ENCODE data around the gene SPTLC2. TPM values are rescaled to one million over a fixed set of nuclear protein-coding genes. Genes with fewer than 3 reads are reported as not detected.

The SPTLC2 gene
- total RNA-seq, 5 donors from 2014 or later (not counting 1 experiment from before 2014, with no cell fraction given): 20.8 to 33.7 (median 26.2) TPM

- no peaks in the 10 kb centered on the region for H3K27me3 ChIP-seq (replicated peaks in 1 of 2; ENCODE audit: control insufficient read depth in 2 of 2, extremely low read depth in 1 of 2, insufficient read depth in 2 of 2, low read length in 1 of 2)
- Mint-ChIP-seq H3K27me3 (no peaks in the 10 kb centered on the region), H3K4me3 (no peak overlapping the region), H3K4me1 (peaks cover 0 to 3% (median 3%) of the 10 kb centered on the region in 3 donors), H3K27ac (no peak overlapping the region), H3K36me3 (no peaks in the 10 kb centered on the region), H3K9me3 (peaks cover 3 to 8% (median 5%) of the 10 kb centered on the region in 3 donors)
- no peak overlapping the region for H3K27ac ChIP-seq (ENCODE audit: low read length)
- ATAC-seq (replicated peaks in 1 of 4): no peak
- DNase-seq: no peak
- no peak overlapping the region for H3K4me3 ChIP-seq (ENCODE audit: control insufficient read depth in 1 of 2, extremely low read depth in 1 of 2, low read length in 1 of 2)
- 67% methylated on average over 1 of the region's 2 CpGs for WGBS (ENCODE audit: insufficient coverage)
- H3K9me3 ChIP-seq: no peaks in the 10 kb centered on the region
- peaks cover 0 to 3% of the 10 kb centered on the region in 2 experiments for H3K4me1 ChIP-seq (ENCODE audit: control insufficient read depth in 1 of 2, extremely low read depth in 1 of 2, insufficient read depth in 2 of 2, low read length in 2 of 2)
- ChIA-PET POLR2A (interaction anchor here in 1 of 2 donors (0.7 kb wide), 1 partner anchor 47 kb away, joined by 7 read pairs; no protein-coding TSS in a partner anchor), CTCF (no interaction called here)
- no peaks in the 10 kb centered on the region for H3K36me3 ChIP-seq (ENCODE audit: control insufficient read depth in 2 of 2, extremely low read depth in 1 of 2, insufficient read depth in 1 of 2, low read length in 1 of 2)
Measured at GRCh38 chr14:77630111-77630510, 13.7 kb upstream of the SPTLC2 start.

- no peak overlapping the region for H3K27ac ChIP-seq (ENCODE audit: low read length)
- Mint-ChIP-seq H3K4me1 (peaks cover 0 to 6% (median 4%) of the 10 kb centered on the region in 3 donors), H3K36me3 (no peaks in the 10 kb centered on the region), H3K9me3 (peaks cover 3 to 8% (median 5%) of the 10 kb centered on the region in 3 donors), H3K27me3 (no peaks in the 10 kb centered on the region), H3K27ac (peak overlapping the region in 1 of 2 donors; percentile 44), H3K4me3 (no peak overlapping the region)
- WGBS (ENCODE audit: insufficient coverage): no CpG with 5 or more reads among the region's 3 CpGs
- no peaks in the 10 kb centered on the region for H3K9me3 ChIP-seq
- peak in 1 of 4 experiments; percentile 95 for ATAC-seq (replicated peaks in 1 of 4)
- POLR2A ChIA-PET: no interaction called here
- H3K4me3 ChIP-seq (ENCODE audit: control insufficient read depth in 1 of 2, extremely low read depth in 1 of 2, low read length in 1 of 2): no peak overlapping the region
- H3K4me1 ChIP-seq (ENCODE audit: control insufficient read depth in 1 of 2, extremely low read depth in 1 of 2, insufficient read depth in 2 of 2, low read length in 2 of 2): peaks cover 0 to 3% of the 10 kb centered on the region in 2 experiments
- H3K27me3 ChIP-seq (replicated peaks in 1 of 2; ENCODE audit: control insufficient read depth in 2 of 2, extremely low read depth in 1 of 2, insufficient read depth in 2 of 2, low read length in 1 of 2): no peaks in the 10 kb centered on the region
- no peak for DNase-seq
- H3K36me3 ChIP-seq (ENCODE audit: control insufficient read depth in 2 of 2, extremely low read depth in 1 of 2, insufficient read depth in 1 of 2, low read length in 1 of 2): no peaks in the 10 kb centered on the region
- CTCF ChIA-PET: no interaction called here
Measured at GRCh38 chr14:77625360-77625759, 8.9 kb upstream of the SPTLC2 start.

GRCh38 chr14:77623201-77623600 is 6.8 kb upstream of the SPTLC2 start:
- no peak for ATAC-seq (replicated peaks in 1 of 4)
- Mint-ChIP-seq H3K9me3 (no peaks in the 10 kb centered on the region), H3K4me1 (peaks cover 0 to 6% (median 4%) of the 10 kb centered on the region in 3 donors), H3K36me3 (no peaks in the 10 kb centered on the region), H3K27ac (no peak overlapping the region), H3K27me3 (no peaks in the 10 kb centered on the region), H3K4me3 (no peak overlapping the region)
- no peaks in the 10 kb centered on the region for H3K36me3 ChIP-seq (ENCODE audit: control insufficient read depth in 2 of 2, extremely low read depth in 1 of 2, insufficient read depth in 1 of 2, low read length in 1 of 2)
- no CpG with 5 or more reads among the region's 1 CpG for WGBS (ENCODE audit: insufficient coverage)
- no peak overlapping the region for H3K4me3 ChIP-seq (ENCODE audit: control insufficient read depth in 1 of 2, extremely low read depth in 1 of 2, low read length in 1 of 2)
- no peak for DNase-seq
- no peaks in the 10 kb centered on the region for H3K9me3 ChIP-seq
- peaks cover 0 to 3% of the 10 kb centered on the region in 2 experiments for H3K4me1 ChIP-seq (ENCODE audit: control insufficient read depth in 1 of 2, extremely low read depth in 1 of 2, insufficient read depth in 2 of 2, low read length in 2 of 2)
- ChIA-PET CTCF (interaction anchor here in 1 of 2 donors (0.6 kb wide), 1 partner anchor 133 kb away, joined by 3 read pairs; no protein-coding TSS in a partner anchor), POLR2A (no interaction called here)
- no peak overlapping the region for H3K27ac ChIP-seq (ENCODE audit: low read length)
- no peaks in the 10 kb centered on the region for H3K27me3 ChIP-seq (replicated peaks in 1 of 2; ENCODE audit: control insufficient read depth in 2 of 2, extremely low read depth in 1 of 2, insufficient read depth in 2 of 2, low read length in 1 of 2)

- 0% methylated on average over 1 of the region's 1 CpG for WGBS (ENCODE audit: insufficient coverage)
- H3K4me1 ChIP-seq (ENCODE audit: control insufficient read depth in 1 of 2, extremely low read depth in 1 of 2, insufficient read depth in 2 of 2, low read length in 2 of 2): peaks cover 0 to 3% of the 10 kb centered on the region in 2 experiments
- Mint-ChIP-seq H3K4me3 (no peak overlapping the region), H3K9me3 (no peaks in the 10 kb centered on the region), H3K36me3 (no peaks in the 10 kb centered on the region), H3K4me1 (peaks cover 2 to 9% (median 5%) of the 10 kb centered on the region in 3 donors), H3K27me3 (no peaks in the 10 kb centered on the region), H3K27ac (no peak overlapping the region)
- ATAC-seq (replicated peaks in 1 of 4) (no peak), DNase-seq (no peak)
- H3K27me3 ChIP-seq (replicated peaks in 1 of 2; ENCODE audit: control insufficient read depth in 2 of 2, extremely low read depth in 1 of 2, insufficient read depth in 2 of 2, low read length in 1 of 2): no peaks in the 10 kb centered on the region
- H3K9me3 ChIP-seq: no peaks in the 10 kb centered on the region
- no peaks in the 10 kb centered on the region for H3K36me3 ChIP-seq (ENCODE audit: control insufficient read depth in 2 of 2, extremely low read depth in 1 of 2, insufficient read depth in 1 of 2, low read length in 1 of 2)
- CTCF ChIA-PET: interaction anchor here in 1 of 2 donors (0.6 kb wide), 1 partner anchor 134 kb away, joined by 3 read pairs; no protein-coding TSS in a partner anchor
- no peak overlapping the region for H3K27ac ChIP-seq (ENCODE audit: low read length)
- POLR2A ChIA-PET: interaction anchor here in 1 of 2 donors (0.6 kb wide), 1 partner anchor 10 kb away, joined by 3 read pairs; no protein-coding TSS in a partner anchor
- no peak overlapping the region for H3K4me3 ChIP-seq (ENCODE audit: control insufficient read depth in 1 of 2, extremely low read depth in 1 of 2, low read length in 1 of 2)
Measured at GRCh38 chr14:77622366-77622961, 6.0 kb upstream of the SPTLC2 start.

GRCh38 chr14:77620222-77620870 is 3.9 kb upstream of the SPTLC2 start:
- Histone ChIP-seq H3K27me3 (replicated peaks in 1 of 2; ENCODE audit: control insufficient read depth in 2 of 2, extremely low read depth in 1 of 2, insufficient read depth in 2 of 2, low read length in 1 of 2) (no peaks in the 10 kb centered on the region), H3K36me3 (ENCODE audit: control insufficient read depth in 2 of 2, extremely low read depth in 1 of 2, insufficient read depth in 1 of 2, low read length in 1 of 2) (no peaks in the 10 kb centered on the region), H3K4me1 (ENCODE audit: control insufficient read depth in 1 of 2, extremely low read depth in 1 of 2, insufficient read depth in 2 of 2, low read length in 2 of 2) (peaks cover 6 to 9% of the 10 kb centered on the region in 2 experiments), H3K4me3 (ENCODE audit: control insufficient read depth in 1 of 2, extremely low read depth in 1 of 2, low read length in 1 of 2) (no peak overlapping the region), H3K9me3 (no peaks in the 10 kb centered on the region), H3K27ac (ENCODE audit: low read length) (no peak overlapping the region)
- DNase-seq: no peak
- Mint-ChIP-seq H3K4me3 (no peak overlapping the region), H3K27me3 (no peaks in the 10 kb centered on the region), H3K4me1 (peaks cover 10 to 19% (median 14%) of the 10 kb centered on the region in 3 donors), H3K36me3 (no peaks in the 10 kb centered on the region), H3K27ac (no peak overlapping the region), H3K9me3 (no peaks in the 10 kb centered on the region)
- POLR2A ChIA-PET: interaction anchor here in 1 of 2 donors (0.6 kb wide), 1 partner anchor 608 kb away, joined by 3 read pairs; no protein-coding TSS in a partner anchor
- CTCF ChIA-PET: no interaction called here
- 88% methylated on average over 12 of the region's 16 CpGs for WGBS (ENCODE audit: insufficient coverage)
- no peak for ATAC-seq (replicated peaks in 1 of 4)

- H3K27me3 Mint-ChIP-seq: no peaks in the 10 kb centered on the region
- CTCF ChIA-PET: interaction anchor here (0.5 to 1.5 kb wide), 2 partner anchors 10 to 38 kb away, joined by 4 to 5 read pairs; no protein-coding TSS in a partner anchor
- POLR2A ChIA-PET: interaction anchor here in 1 of 2 donors (0.9 kb wide), 1 partner anchor 26 kb away, joined by 3 read pairs; no protein-coding TSS in a partner anchor
- no peak for ATAC-seq (replicated peaks in 1 of 4)
- H3K9me3 Mint-ChIP-seq: no peaks in the 10 kb centered on the region
- peaks cover 9 to 14% of the 10 kb centered on the region in 2 experiments for H3K4me1 ChIP-seq (ENCODE audit: control insufficient read depth in 1 of 2, extremely low read depth in 1 of 2, insufficient read depth in 2 of 2, low read length in 2 of 2)
- no peaks in the 10 kb centered on the region for H3K36me3 Mint-ChIP-seq
- WGBS (ENCODE audit: insufficient coverage): 78% methylated on average over 4 of the region's 6 CpGs
- peaks cover 27 to 31% (median 28%) of the 10 kb centered on the region in 3 donors for H3K4me1 Mint-ChIP-seq
- H3K27me3 ChIP-seq (replicated peaks in 1 of 2; ENCODE audit: control insufficient read depth in 2 of 2, extremely low read depth in 1 of 2, insufficient read depth in 2 of 2, low read length in 1 of 2): no peaks in the 10 kb centered on the region
- H3K9me3 ChIP-seq: no peaks in the 10 kb centered on the region
- H3K27ac Mint-ChIP-seq: peak overlapping the region; percentile 48 to 56
- H3K4me3 ChIP-seq (ENCODE audit: control insufficient read depth in 1 of 2, extremely low read depth in 1 of 2, low read length in 1 of 2): no peak overlapping the region
- H3K36me3 ChIP-seq (ENCODE audit: control insufficient read depth in 2 of 2, extremely low read depth in 1 of 2, insufficient read depth in 1 of 2, low read length in 1 of 2): no peaks in the 10 kb centered on the region
- H3K4me3 Mint-ChIP-seq: no peak overlapping the region
- no peak overlapping the region for H3K27ac ChIP-seq (ENCODE audit: low read length)
- DNase-seq: no peak
Measured at GRCh38 chr14:77618381-77618970, 2.0 kb upstream of the SPTLC2 start.
